GM12874 (cell line): Measurements from ENCODE around the gene MGAT5.

ENCODE experiments used
- CTCF ChIP-seq: IDR thresholded peaks from 2 replicates; pipeline ENCODE4 v1.5.1; 2011; ENCODE audit warnings: low read depth, mild to moderate bottlenecking, control low read depth, low read length, moderate library complexity; ENCODE audit not compliant: insufficient read depth

Gene MGAT5

GRCh38 chr2:134445116-134445515 lies 191.2 kb downstream of the MGAT5 start:
- TF ChIP-seq CTCF, result no peak

GRCh38 chr2:134445985-134446382 lies 192.1 kb downstream of the MGAT5 start:
- TF ChIP-seq CTCF, result no peak

- TF ChIP-seq CTCF, result no peak
These were observed 192.6 kb downstream of the MGAT5 start for GRCh38 chr2:134446383-134447017.

GRCh38 chr2:134447669-134448068 lies 193.8 kb downstream of the MGAT5 start:
- TF ChIP-seq CTCF, result no peak

- TF ChIP-seq CTCF, result no peak
These were observed 194.8 kb downstream of the MGAT5 start for GRCh38 chr2:134448650-134449049.

GRCh38 chr2:134449157-134449556 lies 195.3 kb downstream of the MGAT5 start:
- TF ChIP-seq CTCF, result no peak

- TF ChIP-seq CTCF, result no peak
These were observed 196.1 kb downstream of the MGAT5 start for GRCh38 chr2:134449751-134450513.
